ENCODE measurements around the gene PCDH12. TPM values are rescaled to one million over a fixed set of nuclear protein-coding genes. Genes with fewer than 3 reads are reported as not detected.

PCDH12 gene
- total and polyA plus RNA-seq, 2 experiments from 2014 or later = 0.42 to 4.5 TPM

- peak; percentile 84 for DNase-seq (ENCODE audit: low spot score)
- TF ChIP-seq CTCF (IDR thresholded peaks at IDR 0.05; ENCODE audit: poor library complexity) = peak; percentile 85
- TF ChIP-seq EZH2phosphoT487 (IDR thresholded peaks at IDR 0.05; ENCODE audit: low read depth, severe bottlenecking, unreplicated experiment) = no peak
- 14% methylated on average over 2 of the region's 2 CpGs for WGBS (ENCODE audit: low lambda C conversion rate, missing lambda C conversion rate)
- Histone ChIP-seq H3K9me2 (replicated peaks; ENCODE audit: insufficient read depth) (no peaks in the 10 kb centered on the region), H3K4me2 (no peak overlapping the region), H4K20me1 (ENCODE audit: insufficient read depth, poor library complexity, severe bottlenecking) (no peaks in the 10 kb centered on the region), H3K79me2 (peaks cover 9% of the 10 kb centered on the region), H3K36me3 (replicated peaks; ENCODE audit: insufficient read depth, low read depth) (no peaks in the 10 kb centered on the region), H3K9me3 (ENCODE audit: low read depth) (no peaks in the 10 kb centered on the region), H2AFZ (no peak overlapping the region), H3K27ac (no peak overlapping the region), H3K27me3 (no peaks in the 10 kb centered on the region), H3K4me3 (no peak overlapping the region), H3K4me1 (ENCODE audit: insufficient read depth) (no peaks in the 10 kb centered on the region)
Observed at GRCh38 chr5:141992349-141992963, 34.5 kb upstream of the PCDH12 start.

- no peak for DNase-seq (ENCODE audit: low spot score)
- H3K9me3 ChIP-seq (ENCODE audit: low read depth) = no peaks in the 10 kb centered on the region
- H4K20me1 ChIP-seq (ENCODE audit: insufficient read depth, poor library complexity, severe bottlenecking) = no peaks in the 10 kb centered on the region
- peaks cover 9% of the 10 kb centered on the region for H3K79me2 ChIP-seq
- H2AFZ ChIP-seq = no peak overlapping the region
- 55% methylated on average over 1 of the region's 1 CpG for WGBS (ENCODE audit: low lambda C conversion rate, missing lambda C conversion rate)
- no peaks in the 10 kb centered on the region for H3K9me2 ChIP-seq (replicated peaks; ENCODE audit: insufficient read depth)
- H3K27me3 ChIP-seq = no peaks in the 10 kb centered on the region
- H3K4me3 ChIP-seq = no peak overlapping the region
- no peaks in the 10 kb centered on the region for H3K4me1 ChIP-seq (ENCODE audit: insufficient read depth)
- TF ChIP-seq EZH2 (IDR thresholded peaks at IDR 0.05; ENCODE audit: borderline replicate concordance) (no peak), CTCF (IDR thresholded peaks at IDR 0.05; ENCODE audit: poor library complexity) (no peak), EZH2phosphoT487 (IDR thresholded peaks at IDR 0.05; ENCODE audit: low read depth, severe bottlenecking, unreplicated experiment) (no peak)
- no peak overlapping the region for H3K27ac ChIP-seq
- H3K36me3 ChIP-seq (replicated peaks; ENCODE audit: insufficient read depth, low read depth) = peaks cover 6% of the 10 kb centered on the region
- H3K4me2 ChIP-seq = no peak overlapping the region
Observed at GRCh38 chr5:141989720-141990119, 31.7 kb upstream of the PCDH12 start.

GRCh38 chr5:141986072-141986471, 28.1 kb upstream of the PCDH12 start:
- no peaks in the 10 kb centered on the region for H3K27me3 ChIP-seq
- no peaks in the 10 kb centered on the region for H4K20me1 ChIP-seq (ENCODE audit: insufficient read depth, poor library complexity, severe bottlenecking)
- no peak overlapping the region for H2AFZ ChIP-seq
- no peaks in the 10 kb centered on the region for H3K79me2 ChIP-seq
- no peak for TF ChIP-seq CTCF (IDR thresholded peaks at IDR 0.05; ENCODE audit: poor library complexity)
- H3K4me1 ChIP-seq (ENCODE audit: insufficient read depth) = no peaks in the 10 kb centered on the region
- H3K9me3 ChIP-seq (ENCODE audit: low read depth) = no peaks in the 10 kb centered on the region
- no peak overlapping the region for H3K4me2 ChIP-seq
- no peak overlapping the region for H3K4me3 ChIP-seq
- H3K9me2 ChIP-seq (replicated peaks; ENCODE audit: insufficient read depth) = no peaks in the 10 kb centered on the region
- no peak for DNase-seq (ENCODE audit: low spot score)
- peaks cover 6% of the 10 kb centered on the region for H3K36me3 ChIP-seq (replicated peaks; ENCODE audit: insufficient read depth, low read depth)
- H3K27ac ChIP-seq = no peak overlapping the region

- no peaks in the 10 kb centered on the region for H3K9me2 ChIP-seq (replicated peaks; ENCODE audit: insufficient read depth)
- no peaks in the 10 kb centered on the region for H3K9me3 ChIP-seq (ENCODE audit: low read depth)
- H4K20me1 ChIP-seq (ENCODE audit: insufficient read depth, poor library complexity, severe bottlenecking) = no peaks in the 10 kb centered on the region
- no peak for DNase-seq (ENCODE audit: low spot score)
- H3K79me2 ChIP-seq = no peaks in the 10 kb centered on the region
- no peak for TF ChIP-seq CTCF (IDR thresholded peaks at IDR 0.05; ENCODE audit: poor library complexity)
- no peak for TF ChIP-seq EZH2phosphoT487 (IDR thresholded peaks at IDR 0.05; ENCODE audit: low read depth, severe bottlenecking, unreplicated experiment)
- no peak for TF ChIP-seq EZH2 (IDR thresholded peaks at IDR 0.05; ENCODE audit: borderline replicate concordance)
- no peaks in the 10 kb centered on the region for H3K27me3 ChIP-seq
- no peak overlapping the region for H3K4me2 ChIP-seq
- H2AFZ ChIP-seq = no peak overlapping the region
- H3K4me3 ChIP-seq = no peak overlapping the region
- H3K27ac ChIP-seq = no peak overlapping the region
- peaks cover 6% of the 10 kb centered on the region for H3K36me3 ChIP-seq (replicated peaks; ENCODE audit: insufficient read depth, low read depth)
- H3K4me1 ChIP-seq (ENCODE audit: insufficient read depth) = no peaks in the 10 kb centered on the region
- 73% methylated on average over 2 of the region's 2 CpGs for WGBS (ENCODE audit: low lambda C conversion rate, missing lambda C conversion rate)
Observed at GRCh38 chr5:141982626-141983025, 24.6 kb upstream of the PCDH12 start.

All from hepatocyte (in vitro differentiated cells).